ENCODE measurements around the gene COX7C. TPM values are rescaled to one million over a fixed set of nuclear protein-coding genes. Genes with fewer than 3 reads are reported as not detected.
A peak's percentile ranks its signal among the peaks of the same experiment; 100 is the strongest.

COX7C gene
- total RNA-seq, 1 experiment from 2014 or later: 1,292 TPM

- Mint-ChIP-seq H3K36me3 (ENCODE audit: insufficient read depth in 1 of 3, low read depth in 3 of 3) (no peaks in the 10 kb centered on the region), H3K27me3 (ENCODE audit: low read depth) (no peaks in the 10 kb centered on the region), H3K4me3 (no peak overlapping the region; a peak in 1 of 5 replicates), H3K4me1 (peaks cover 64 to 67% of the 10 kb centered on the region in 2 experiments), H3K9me3 (no peaks in the 10 kb centered on the region), H3K27ac (peak overlapping the region; percentile 88 to 96 (median 91); a peak in 6 of 7 replicates)
- no peak for TF ChIP-seq CTCF (conservative IDR thresholded peaks at IDR 0.05)
- no peak for DNase-seq
- Histone ChIP-seq H3K18ac (ENCODE audit: insufficient read length, low read depth, low read length) (no peak overlapping the region), H4K8ac (replicated peaks; ENCODE audit: insufficient read length, low read depth, low read length) (no peak overlapping the region), H3K9ac (ENCODE audit: extremely low read depth, insufficient read length, low read length) (no peak overlapping the region), H3K4me1 (ENCODE audit: insufficient read depth, low read length) (peaks cover 21% of the 10 kb centered on the region; the same call in 1 of the 2 replicates), H3T11ph (ENCODE audit: low read length) (no peak overlapping the region), H3K4ac (ENCODE audit: low read depth, low read length) (no peak overlapping the region), H2AFZ (ENCODE audit: low read length) (no peak overlapping the region), H3K9me3 (ENCODE audit: control insufficient read depth, low read depth, low read length) (no peaks in the 10 kb centered on the region), H2BK5ac (ENCODE audit: insufficient read length, low read length) (no peak overlapping the region), H3K27me3 (ENCODE audit: insufficient read depth, low read length) (no peaks in the 10 kb centered on the region), H3K4me2 (ENCODE audit: insufficient read depth, insufficient read length, low read length) (no peak overlapping the region), H2BK120ac (ENCODE audit: low read depth, low read length, poor library complexity, severe bottlenecking) (no peak overlapping the region), H3K23me2 (ENCODE audit: insufficient read length, low read depth, low read length, poor library complexity, severe bottlenecking) (no peaks in the 10 kb centered on the region), H2BK15ac (ENCODE audit: low read depth, low read length) (no peak overlapping the region), H4K20me1 (ENCODE audit: control insufficient read depth, insufficient read depth, insufficient read length) (no peaks in the 10 kb centered on the region), H3K14ac (ENCODE audit: insufficient read depth, low read length) (no peak overlapping the region), H3K23ac (ENCODE audit: insufficient read length, low read depth, low read length) (no peak overlapping the region), H4K5ac (ENCODE audit: insufficient read length, low read depth, low read length) (no peak overlapping the region), H2AK5ac (ENCODE audit: insufficient read length, low read length) (no peak overlapping the region), H4K91ac (ENCODE audit: insufficient read length, low read depth, low read length) (no peak overlapping the region), H2BK12ac (ENCODE audit: insufficient read length, low read depth, low read length) (no peak overlapping the region), H3K56ac (ENCODE audit: insufficient read length, low read depth, low read length) (no peak overlapping the region), H3K79me2 (ENCODE audit: insufficient read depth, low read length) (no peaks in the 10 kb centered on the region), H2BK20ac (ENCODE audit: low read depth, low read length, poor library complexity, severe bottlenecking) (no peak overlapping the region), H3K27ac (ENCODE audit: insufficient read length, low read depth, low read length) (no peak overlapping the region), H3K79me1 (ENCODE audit: insufficient read depth, low read depth, low read length, poor library complexity, severe bottlenecking) (no peaks in the 10 kb centered on the region)
- no CpG with 5 or more reads among the region's 2 CpGs for WGBS (ENCODE audit: extremely low coverage, insufficient read length, low lambda C conversion rate)
These were observed 23.3 kb downstream of the COX7C start for GRCh38 chr5:86640998-86641397.

All from H9 (cell line).